IPS-NIHi7 (cell line): ENCODE measurements around the gene EPS15.
"Not testable (repeated sequence)": the region's sequence is repeated elsewhere in the genome, so short reads cannot be mapped to it uniquely, and the experiment has no call there.

Experiments used
- DNase-seq: peaks from one replicate; pipeline ENCODE4 v3.0.0; 2012; ENCODE audit warnings: mixed read lengths; ENCODE audit errors: extremely low spot score

EPS15 gene

DNA sequence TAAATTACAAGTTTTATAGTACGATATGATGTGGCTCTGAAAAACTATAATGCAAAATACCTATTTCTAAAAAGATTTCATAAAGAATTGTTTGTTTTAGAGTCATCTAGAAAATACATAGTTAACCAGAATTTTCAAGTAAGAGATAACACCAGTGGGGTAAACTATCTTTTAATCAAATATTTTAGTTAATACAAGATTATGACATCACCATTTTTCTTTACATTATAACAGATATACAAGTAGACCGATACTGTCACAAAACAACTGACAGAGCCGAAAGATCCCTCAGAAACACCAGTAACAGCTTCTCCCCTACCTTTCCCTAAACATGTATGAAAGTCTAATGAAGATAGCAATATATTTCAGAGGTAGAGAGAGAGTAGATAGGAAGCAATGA is 54.2 kb downstream of the EPS15 start:
- no peak for DNase-seq

DNA sequence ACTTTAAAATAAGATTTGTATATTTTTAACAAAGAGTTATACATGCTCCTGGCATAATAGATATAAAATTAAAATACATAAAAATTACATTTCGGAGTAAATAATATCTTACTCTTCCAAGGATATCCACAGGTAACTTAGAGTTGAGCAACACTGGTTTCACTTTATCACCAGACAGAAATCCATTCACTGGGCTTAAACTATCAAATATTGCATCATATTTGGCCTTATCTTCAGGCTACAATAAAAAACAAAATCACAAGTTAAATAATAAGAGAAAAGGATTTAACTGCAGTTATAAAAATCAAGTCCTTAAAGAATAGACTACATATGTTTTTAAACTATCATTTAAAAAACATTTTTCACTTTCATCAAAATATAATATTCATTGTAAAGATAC is 55.5 kb downstream of the EPS15 start:
- no peak for DNase-seq

DNA sequence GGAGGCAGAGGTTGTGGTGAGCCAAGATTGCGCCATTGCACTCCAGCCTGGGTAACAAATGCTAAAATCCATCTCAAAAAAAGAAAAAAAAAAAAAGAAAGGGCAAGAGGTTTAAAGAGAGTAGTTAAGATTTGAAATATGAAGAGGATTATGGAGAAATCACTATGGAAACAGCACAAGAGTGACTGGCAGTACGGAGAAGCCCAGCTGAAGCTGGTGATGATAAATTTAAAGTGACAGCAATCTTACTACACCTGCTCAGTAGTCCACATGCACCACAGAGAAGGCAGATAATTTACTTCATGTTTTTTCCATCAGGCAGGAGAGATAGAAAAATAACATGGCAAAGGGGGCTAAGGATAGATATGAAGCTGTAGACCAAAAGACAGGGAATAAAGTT is 56.8 kb downstream of the EPS15 start:
- not testable (repeated sequence) for DNase-seq

DNA sequence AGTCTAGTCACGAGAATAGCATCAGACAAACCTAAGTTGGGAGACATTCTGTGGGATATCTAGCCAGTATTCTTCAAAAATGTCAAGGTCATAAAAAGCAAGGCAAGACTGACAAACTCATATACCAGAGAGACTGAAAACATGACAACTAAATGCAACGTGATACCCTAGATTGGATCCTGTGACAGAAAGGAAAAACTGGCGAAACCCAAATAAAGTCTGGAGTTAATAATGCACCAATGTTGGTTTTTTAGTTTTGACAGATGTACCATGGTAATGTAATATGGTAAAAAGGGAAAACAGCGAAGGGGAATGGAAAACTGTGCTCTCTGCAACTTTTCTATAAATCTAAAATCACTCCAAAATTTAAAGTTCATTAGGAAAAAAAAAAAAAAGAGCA is 64.5 kb downstream of the EPS15 start:
- no peak for DNase-seq

DNA sequence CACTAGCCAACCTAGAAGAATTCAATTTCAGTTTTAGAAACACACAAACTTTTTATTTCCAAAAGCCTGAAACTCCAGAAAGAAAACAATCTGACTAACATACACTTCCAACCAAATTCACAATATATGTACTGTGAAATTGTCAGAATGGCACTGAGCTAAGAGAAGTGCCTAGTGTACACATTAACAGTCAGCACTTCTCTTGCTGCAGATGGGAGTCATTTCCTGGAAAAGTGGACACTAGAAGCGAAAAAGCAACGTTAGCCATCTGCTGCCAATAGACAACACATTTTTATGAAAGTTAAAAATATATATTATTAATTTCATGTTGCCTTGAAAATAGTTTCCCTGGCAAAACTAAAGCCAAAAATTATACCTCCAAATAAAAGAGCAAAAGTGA is 66.1 kb downstream of the EPS15 start:
- DNase-seq: no peak

DNA sequence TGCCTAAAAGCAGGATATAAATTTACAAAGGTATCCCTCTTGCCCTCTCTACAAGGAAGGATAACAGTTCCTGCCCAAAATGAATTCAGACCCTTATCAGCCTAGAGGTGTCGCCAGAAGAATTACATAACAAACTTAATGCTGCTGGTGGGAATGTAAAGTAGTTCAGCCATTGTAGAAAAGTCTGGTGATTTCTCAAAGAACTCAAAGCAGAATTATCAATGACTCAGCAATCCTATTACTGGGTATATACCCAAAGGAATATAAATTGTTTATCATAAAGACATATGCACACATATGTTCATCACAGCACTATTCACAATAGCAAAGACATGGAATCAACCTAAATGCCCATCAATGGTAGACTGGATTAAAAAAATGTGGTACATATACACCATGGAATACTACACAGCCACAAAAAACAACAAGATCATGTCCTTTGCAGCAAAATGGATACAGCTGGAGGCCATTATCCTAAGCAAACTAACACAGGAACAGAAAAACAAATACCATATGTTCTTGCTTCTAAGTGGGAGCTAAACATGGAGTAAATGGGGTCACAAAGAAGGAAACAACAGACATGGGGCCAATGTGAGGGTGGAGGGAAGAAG is 70.1 kb downstream of the EPS15 start:
- not testable (repeated sequence) for DNase-seq

DNA sequence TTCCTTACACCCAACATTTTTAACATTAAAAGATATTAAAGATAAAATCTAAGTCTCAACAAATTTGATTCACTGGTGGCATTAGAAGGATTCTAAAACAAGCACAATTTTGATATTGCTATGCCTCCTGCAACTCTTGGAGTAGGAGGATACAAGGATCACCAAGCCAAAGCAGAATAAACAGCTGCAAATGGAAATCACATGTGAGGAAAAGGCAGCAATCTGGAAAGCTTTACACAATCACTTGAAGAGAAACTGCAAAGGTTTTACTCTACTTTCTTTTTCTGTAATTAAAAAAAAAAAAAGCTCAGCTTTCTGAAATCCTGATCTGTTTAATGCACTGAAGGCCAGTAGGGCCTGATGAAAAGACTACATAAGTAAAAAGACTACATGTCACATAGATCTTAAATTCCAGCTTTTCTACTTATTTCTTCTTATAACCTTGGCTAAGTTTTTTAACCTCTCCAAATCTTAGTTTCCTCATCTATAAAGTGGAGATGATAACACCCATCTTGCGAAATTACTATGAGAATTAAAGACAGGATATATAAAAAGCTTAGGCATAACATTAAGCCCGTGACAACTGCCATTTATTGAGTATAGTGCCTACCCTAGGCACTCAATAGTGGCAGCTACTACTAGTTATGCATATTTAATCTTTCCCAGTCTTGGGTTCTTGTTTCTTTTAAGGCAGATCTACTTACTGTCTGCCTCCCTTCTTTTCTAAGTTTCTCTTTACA is 73.5 kb downstream of the EPS15 start:
- DNase-seq: no peak

DNA sequence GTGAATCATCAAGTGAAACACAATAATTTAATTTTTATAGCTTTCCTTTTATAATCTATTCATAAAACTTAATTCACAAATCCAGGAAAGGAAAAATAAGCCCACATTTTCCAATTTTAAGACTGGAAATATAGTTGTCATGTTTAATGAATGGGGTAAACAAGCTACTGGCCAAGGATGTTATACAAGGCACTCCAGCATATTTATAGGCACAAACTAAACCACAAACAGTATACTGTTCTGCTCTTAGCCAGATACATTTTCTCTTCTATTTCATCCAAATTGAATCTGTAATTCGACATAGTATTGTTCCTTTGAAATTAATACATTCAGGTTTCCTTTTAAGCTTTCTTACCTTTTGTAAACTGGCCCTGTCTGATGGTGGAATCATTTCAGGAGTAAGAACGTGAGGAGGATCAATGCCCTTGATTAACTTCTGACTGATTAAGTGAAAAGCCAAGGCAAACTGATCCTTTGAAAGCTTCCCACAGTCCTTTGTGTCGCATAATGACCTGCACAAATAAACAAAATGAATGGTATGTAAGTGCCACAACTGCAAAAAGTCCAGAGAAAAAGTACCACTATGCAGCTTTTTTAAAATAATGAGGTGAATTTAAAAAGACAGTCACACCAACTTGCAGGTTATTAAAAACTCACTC is 74.4 kb downstream of the EPS15 start:
- DNase-seq: no peak

DNA sequence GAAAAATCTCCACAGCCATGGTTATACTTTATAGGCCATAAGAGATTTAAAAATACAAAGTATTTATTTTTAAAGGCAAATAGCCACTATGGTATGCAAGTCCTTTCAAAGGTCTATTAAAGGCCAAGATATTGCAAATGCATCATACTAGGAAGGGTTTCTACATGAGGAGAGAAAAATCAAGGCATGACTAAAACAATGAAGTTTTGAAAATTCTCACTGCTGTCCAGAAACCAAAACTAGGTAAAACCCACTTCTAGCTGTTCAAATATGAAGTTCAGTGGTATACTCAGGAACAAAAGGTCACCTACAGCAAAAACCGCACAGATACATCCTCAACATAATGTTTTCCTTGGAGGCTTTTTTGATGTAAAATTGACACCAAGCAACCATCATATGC is 75.0 kb downstream of the EPS15 start:
- DNase-seq: no peak

DNA sequence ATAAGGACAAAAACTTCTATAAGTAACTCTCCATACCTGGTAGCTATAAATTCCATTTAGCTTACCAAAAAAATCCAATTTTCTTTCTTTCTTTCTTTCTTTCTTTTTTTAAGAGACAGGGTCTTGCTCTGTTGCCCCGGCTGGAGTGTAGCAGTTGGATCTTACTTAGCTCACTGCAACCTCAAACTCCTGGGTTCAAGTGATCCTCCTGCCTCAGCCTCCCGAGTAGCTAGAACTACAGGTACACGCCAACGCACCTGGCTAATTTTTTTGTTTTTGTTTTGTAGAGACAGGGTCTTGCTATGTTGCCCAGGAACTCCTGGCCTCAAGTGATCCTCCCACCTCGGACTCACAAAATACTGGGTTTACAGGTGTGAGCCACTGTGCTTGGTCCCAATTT is 75.5 kb downstream of the EPS15 start:
- no peak for DNase-seq

DNA sequence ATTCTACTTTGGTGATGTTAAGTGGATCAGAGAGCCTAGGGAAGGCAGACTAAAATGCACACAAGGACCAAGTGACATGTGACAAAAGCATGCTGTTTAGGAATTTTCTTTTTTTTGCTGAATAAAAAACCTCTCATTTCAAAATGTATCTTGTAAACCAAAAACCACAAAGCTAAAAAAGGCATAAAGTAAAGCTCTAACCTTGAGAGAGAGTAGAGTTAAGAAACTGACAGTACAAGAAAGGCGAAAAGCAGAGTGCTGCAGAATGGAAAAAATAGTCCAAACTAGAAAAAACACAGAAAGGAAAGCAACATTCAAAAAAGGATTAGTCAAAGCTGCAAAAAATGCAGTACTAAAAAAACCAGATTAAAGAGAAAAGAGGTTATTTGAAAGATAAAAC is 76.5 kb downstream of the EPS15 start:
- DNase-seq: no peak

DNA sequence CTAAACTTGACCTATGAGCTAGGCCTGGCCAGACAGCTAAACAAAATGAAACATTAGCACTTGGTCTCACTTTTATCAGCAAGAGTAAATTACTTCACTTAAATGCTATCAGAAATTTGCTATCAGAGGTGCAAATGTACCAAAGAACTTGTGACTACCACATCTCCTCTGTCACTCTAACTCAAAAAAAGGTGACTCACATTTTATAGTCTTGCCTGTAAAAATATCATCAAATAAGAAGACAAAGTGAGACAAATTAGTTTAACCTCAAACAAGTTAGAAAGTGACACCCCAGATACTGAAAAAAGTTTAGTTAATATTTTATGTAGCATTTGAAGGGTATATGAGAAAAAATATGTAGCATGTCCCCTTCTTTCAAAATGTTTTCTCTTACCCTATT is 76.9 kb downstream of the EPS15 start:
- DNase-seq: no peak

DNA sequence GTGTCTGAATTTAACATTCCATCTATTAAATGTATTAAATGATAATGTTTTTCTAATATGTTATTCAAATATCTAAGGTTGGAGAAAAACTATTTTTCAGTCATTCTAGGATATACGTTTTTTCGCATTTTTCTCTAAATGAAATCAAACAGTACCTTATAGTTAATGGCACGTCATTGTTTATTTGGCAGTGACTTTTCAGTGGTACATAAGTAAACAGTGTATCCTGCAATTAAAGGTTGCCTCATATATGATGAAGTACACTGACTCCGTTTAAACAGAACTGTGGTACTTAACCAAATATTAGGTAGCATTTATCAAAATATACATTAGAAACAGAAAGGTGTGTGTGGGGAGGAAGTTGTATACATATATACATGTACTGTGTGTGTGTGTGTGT is 79.2 kb downstream of the EPS15 start:
- no peak for DNase-seq

DNA sequence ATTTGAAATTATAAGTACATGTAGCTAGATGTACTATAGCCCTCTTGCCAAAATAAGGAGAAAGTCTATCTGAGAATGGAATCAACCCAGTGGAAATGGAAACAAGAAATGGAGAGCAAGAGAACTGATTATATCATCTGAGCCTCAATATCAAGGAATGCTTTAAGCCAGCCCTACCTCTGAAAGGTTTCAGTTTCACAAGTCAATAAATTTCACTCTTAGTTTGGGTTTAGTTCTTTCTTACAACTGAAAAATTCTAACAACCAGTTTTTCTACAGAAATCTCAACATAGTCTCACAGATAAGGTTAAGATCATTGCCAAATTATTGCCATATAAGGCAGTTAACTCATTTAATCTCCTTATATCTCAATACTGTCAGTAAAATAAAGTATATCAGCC is 80.0 kb downstream of the EPS15 start:
- DNase-seq: no peak

DNA sequence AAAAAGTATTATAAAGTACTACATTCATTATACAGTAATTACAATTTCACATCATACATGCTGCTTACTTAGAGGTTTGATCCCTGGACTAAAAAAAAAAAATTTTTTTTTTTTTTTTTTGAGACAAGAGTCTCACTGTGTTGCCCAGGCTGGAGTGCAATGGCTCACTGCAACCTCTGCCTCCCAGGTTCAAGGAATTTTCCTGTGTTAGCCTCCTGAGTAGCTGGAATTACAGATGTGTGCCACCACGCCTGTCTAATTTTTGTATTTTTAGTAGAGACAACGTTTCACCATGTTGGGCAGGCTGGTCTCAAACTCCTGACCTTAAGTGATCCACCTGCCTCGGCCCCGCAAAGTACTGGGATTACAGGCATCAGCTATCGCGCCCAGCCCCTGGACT is 81.7 kb downstream of the EPS15 start:
- DNase-seq: not testable (repeated sequence)

DNA sequence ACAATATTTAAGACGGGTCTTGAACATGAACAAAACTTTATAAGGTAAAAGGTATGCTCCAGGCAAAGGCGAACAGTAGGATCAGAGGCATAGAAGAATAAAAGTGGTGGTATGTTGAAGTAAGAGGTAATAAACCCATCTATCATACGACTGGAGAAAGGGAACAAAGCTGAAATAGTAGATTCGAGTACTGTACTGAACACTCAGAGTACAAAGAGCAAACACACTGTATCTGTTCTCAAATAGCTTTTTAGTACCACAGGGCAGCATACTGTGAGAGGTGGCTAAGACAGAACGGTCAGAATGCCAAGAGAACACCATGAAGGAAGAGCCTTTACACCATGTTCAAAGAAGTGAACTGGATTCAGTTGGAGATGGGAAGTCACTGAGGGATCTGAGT is 83.2 kb downstream of the EPS15 start:
- no peak for DNase-seq

DNA sequence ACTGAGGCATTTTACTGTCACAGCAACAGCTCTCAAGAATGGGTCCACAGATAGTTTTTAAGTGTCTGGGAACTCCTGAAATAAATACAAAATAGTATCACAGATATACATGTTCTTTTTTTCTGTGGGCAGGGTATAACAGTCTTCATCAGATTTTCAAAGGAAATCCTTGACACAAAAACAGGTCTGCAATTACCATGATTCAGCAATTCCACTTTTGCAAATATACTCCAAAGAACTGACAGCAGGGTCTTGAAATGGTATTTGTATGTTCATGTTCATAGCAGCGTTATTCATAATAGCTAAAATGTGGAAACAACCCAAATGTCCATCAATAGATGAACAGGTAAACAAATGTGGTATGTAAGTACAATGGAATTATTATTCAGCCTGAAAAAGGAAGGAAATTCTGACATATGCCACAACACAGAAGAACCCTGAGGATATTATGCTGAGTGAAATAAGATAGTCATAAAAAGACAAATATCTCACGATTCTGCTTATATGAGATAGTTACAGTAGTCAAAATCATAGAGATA is 85.0 kb downstream of the EPS15 start:
- DNase-seq: no peak

DNA sequence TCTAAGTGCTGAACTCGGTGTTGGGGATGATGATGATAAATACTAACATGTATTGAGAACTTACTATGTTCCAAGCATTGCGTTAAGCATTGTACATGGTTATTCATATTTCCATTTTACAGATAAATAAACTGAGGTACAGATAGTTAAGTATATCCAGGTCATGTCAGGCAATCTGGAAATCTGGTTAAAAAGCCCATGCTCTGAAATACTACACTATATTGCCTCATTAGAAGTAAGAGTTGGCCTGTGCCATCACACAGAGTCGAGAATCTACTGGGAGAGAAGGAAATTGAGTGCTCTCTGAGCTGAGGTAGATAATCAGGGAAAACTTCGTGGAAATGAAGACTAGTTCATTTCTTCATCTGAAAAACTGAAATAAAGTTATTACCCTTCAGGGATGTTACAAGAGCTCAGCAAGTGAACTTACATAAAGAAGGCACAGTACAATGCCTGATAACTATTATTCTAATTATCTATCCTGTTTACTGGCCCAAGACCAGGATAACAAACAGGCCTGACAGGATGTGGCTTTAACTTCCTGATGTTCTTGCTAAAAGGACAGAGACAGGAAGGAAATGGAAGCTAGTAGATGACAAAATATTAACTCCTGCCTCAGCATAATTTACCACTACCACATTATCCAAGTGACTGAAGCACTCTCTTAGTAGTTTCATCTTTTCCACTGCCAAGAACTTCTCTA is 85.6 kb downstream of the EPS15 start:
- no peak for DNase-seq

DNA sequence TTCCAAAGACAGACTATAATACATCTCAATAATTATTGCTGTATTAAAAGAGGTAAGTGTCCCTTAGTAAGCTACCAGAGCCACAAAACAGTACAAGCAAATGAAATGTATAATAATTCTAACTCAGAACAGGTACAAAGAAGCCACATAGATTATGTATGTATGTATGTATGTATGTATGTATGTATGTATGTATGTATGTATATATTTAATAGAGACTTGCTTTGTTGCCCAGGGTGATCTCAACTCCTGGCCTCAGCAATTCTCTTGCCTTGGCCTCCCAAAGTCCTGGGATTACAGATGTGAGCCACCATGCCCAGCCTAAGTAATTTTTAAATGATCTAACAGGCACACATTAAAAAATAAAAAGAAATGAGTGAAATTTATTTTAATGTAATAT is 86.9 kb downstream of the EPS15 start:
- DNase-seq: no peak

DNA sequence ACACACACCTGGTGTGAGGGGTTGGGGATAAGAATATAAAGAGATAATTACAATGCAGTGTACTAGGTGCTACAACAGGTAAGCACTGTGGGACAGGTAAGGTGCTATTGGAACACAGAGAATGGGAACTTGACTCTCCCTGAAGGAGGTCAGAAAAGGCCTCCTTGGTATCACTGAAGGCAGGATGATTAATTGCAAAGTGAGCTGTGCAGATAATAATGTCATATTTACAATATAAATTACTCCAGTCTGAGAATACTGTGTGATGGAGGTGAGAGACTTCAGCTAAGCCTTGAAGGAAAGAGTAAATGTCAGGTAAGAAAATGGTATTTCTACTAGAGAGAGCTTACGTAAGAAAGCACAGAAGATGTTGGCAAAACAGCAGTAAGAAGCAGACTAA is 91.6 kb downstream of the EPS15 start:
- DNase-seq: no peak

DNA sequence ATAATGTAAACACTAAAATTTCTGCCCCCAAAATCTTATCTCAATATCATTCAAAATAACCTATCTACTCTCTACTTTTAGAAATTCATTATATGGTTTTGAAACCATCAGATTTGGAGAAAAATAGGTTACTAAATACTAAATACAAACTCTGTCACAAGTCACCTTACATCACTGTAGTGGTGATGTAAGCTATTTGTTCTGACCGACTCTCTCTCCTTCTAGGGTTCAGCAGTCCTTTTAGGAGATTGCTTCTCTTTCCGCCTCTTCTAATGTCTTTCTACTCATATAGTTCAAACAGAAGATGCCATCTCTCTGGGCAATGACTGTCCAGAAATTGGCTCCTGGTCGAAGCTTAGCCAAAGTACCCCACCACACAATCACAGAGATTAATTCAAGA is 93.1 kb downstream of the EPS15 start:
- DNase-seq: no peak

DNA sequence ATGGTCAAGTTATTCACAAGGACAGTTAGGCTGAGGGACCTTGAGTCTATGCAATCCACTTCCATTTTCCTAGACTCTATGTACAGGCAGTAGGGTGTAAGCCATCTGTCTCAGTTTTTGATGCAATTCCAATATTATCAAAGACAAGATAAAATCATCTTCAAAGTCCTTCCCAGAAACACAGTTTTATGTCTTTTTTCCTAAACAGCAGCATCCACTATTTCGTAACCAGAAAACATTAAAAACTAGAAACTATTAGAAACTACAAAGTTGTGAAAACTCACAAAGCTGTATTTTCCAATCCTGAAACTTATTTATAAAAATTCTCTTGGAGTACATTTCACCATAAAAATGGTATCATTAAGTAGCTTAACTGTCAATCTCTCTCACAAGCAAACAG is 93.8 kb downstream of the EPS15 start:
- DNase-seq: no peak
